Stimulated activated CD8-positive, alpha-beta memory T cell treated with anti-CD3 and anti-CD28 coated beads, Interleukin-7, amount 100 ng/mL, for 24 hours (primary cell): ENCODE data around the gene INTS3.
"Not testable (repeated sequence)": the region's sequence is repeated elsewhere in the genome, so short reads cannot be mapped to it uniquely, and the experiment has no call there.

Experiments
- DNase-seq: peaks from one replicate; pipeline ENCODE4 v3.0.0-alpha.2; 2020; ENCODE audit warnings: low read depth

Gene INTS3

GRCh38 chr1:153698923-153699714, 28.7 kb upstream of the INTS3 start:
- DNase-seq = no peak

GRCh38 chr1:153699768-153700167, 28.1 kb upstream of the INTS3 start:
- no peak for DNase-seq

GRCh38 chr1:153705484-153705883, 22.4 kb upstream of the INTS3 start:
- DNase-seq = no peak

DNA sequence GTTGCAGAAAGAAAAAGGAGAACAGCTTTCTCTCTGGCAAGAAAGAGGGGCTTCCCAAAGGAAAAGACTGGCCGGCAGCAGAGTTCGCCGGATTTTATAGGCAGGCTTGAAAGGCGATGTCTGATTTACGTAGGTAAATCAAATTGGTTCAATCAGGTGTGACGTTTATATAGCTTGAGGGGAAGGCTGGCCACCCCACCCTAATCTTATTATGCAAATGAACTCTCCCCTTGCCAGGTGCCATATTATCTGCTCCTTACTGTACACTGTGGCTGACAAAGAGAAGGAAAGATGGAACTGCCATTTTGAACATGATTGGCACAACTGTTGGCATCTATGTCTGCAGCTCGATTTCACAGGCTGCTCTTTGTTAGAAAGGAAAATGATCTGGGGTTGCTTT, 16.8 kb upstream of the INTS3 start:
- no peak for DNase-seq

GRCh38 chr1:153716211-153716610, 11.6 kb upstream of the INTS3 start:
- DNase-seq = not testable (repeated sequence)

GRCh38 chr1:153717330-153717729, 10.5 kb upstream of the INTS3 start:
- no peak for DNase-seq

- no peak for DNase-seq
Measured at GRCh38 chr1:153723687-153724086, 4.2 kb upstream of the INTS3 start.

DNA sequence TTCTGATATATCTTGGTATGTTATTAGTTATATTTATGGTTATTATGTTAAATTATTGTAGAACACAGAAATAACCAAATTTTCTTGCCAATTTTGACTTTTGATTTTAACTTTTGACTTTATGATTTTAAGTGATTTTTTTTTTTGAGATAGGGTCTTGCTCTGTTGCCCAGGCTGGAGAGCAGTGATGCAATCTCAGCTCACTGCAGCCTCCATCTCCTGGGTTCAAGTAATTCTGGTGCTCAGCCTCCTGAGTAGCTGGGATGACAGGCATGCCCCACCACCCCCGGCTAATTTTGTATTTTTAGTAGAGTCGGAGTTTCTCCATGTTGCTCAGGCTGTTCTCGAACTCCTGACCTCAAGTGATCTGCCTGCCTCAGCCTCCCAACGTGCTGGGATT, 3.2 kb upstream of the INTS3 start:
- not testable (repeated sequence) for DNase-seq

- peak; percentile 4 for DNase-seq
Measured at GRCh38 chr1:153728305-153729066, 636 bp downstream of the INTS3 start.

DNA sequence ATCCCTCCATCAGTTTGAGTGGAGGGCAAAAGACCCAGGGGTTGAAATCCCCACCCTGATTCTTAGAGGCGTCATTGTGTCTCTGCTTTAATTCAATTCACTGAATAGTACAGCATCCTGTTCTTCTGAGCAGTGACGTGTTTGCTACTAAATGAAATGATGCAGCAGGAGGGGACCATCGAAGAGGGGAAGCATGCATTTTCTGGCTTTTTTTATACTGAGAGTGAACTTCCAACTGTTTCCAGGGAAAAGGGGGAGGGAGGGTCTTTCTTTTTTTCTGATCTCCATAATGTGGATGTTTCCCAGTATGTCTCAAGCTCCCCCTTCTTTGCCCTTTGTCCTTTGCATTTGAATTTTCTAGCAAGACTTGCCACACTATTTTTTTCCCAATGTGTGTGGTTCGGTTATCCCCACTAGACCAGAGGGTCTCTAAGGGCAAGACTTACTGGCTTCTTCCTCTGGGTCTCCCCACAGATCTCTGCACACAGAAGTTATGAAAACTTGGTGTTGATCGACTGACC, 2.7 kb downstream of the INTS3 start:
- DNase-seq = no peak

DNA sequence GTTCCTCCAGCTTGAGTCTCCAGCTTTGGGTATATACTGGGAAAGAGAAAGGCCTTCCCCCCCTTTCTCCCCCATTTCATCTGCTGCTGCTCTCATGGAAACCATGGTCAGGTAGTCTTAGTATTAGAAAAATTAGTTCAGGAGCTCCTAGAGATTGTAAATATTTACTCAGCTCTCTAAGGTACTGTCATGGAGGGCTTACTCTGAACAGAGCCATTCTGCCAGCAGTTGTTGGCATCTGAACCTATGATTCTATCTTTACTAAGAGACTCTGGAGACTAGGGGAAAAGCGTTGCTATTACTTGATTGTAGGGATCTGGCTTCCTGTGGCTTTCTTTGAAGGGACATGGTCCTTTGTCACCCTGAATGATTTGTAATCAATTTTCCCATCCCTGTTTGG, 6.1 kb downstream of the INTS3 start:
- no peak for DNase-seq

DNA sequence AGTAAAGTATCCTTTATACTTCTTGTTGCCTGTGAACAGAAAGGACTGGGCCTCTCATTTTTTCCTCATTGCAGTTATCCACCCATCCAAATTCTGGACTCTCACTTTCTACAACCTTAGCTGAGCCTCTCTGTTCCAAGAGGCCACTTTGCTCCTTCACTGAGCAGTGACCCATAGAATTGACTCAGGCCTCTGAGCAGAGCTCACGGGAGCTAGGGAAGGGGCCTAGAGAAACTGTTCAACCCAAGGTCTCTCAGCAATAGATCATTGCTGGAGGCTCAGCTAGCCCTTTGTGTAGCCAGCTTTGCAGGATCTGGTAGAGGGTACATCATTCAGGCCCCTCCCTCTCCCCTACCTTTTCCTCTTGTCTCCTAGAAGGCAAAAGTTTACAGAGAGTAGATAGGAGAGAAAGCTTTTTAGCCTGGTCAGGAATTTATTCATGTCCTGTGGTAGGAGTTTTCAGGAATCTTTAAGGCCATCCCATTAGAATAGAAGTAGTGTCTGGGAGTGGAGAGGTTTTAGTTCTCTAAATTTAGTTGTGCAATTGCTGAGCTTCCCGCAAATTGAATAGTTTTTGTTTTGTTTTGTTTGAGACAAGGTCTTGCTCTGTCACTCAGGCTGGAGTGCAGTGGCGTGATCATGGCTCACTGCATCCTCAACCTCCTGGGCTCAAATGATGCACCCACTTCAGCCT, 6.7 kb downstream of the INTS3 start:
- DNase-seq = no peak

GRCh38 chr1:153735090-153735420, 7.2 kb downstream of the INTS3 start:
- DNase-seq = no peak

- no peak for DNase-seq
Measured at GRCh38 chr1:153741986-153742385, 14.1 kb downstream of the INTS3 start.

DNA sequence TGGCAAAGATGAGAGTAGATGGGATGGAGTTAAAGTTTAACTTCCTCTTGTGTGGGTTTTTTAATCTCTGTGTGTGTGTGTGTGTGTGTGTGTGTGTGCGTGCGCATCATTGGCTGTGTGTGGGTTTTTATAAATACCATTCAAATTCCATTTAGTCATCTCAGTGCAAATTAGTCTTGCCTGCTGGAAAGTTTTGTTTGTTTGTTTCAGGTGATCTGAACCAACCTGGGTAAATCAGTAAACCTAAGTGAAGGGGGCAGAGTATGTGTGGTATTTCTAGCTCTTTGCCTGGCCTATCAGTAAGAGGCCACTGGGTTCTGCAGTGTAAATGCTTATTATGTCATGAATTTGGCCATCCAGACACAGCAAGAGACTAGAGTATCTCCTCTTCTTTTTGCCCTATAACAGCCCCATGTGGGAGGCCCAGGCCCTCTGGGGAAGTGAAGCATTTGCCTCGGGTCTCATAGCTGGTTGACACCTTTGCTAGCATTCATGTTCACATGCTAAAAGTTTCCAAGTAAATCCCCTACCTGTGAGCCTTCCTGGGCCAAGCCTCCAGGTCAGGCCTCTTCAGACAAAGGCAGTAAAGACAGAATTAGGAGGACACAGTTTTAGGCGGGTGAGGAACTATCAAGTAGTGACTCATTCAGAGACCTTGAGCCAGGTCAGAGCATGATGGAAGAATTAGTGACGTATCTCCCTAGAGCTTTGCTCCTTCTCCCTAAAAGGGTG, 14.7 kb downstream of the INTS3 start:
- no peak for DNase-seq

GRCh38 chr1:153745417-153745816, 17.6 kb downstream of the INTS3 start:
- DNase-seq = no peak

DNA sequence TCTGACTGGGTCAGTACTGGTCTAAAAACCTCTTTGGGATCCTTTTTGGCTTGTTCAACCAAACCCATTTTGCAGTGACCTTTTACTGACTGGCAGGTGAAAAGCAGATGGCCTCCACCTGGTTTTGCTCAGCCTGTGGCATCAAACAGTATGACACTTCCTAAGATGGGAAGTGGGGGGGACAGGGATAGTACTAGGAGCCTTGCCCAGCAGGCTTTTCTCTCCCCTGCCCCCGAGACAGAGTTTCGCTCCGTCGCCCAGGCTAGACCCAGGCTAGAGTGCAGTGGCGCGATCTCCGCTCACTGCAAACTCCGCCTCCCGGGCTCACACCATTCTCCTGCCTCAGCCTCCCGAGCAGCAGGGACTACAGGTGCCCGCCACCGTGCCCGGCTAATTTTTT, 18.3 kb downstream of the INTS3 start:
- DNase-seq = no peak

DNA sequence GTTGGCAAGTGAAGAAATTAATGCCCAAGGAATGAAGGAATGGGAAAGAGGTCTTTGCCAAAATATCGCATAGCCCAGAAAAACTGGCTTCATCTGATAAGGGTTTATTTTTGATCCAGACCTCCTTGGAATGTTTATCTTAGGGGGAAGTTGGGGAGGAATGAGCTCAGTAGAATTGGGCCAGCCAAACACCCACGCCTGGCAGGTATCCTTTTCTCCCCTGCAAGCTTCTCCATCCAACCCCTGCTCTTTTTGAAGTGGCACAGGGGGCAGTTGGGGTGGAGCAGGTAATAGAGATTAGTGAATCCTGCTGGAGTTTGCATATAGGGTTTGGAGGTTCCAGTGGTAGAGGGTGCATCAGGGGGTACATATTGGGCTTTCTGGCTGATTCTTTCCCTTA, 21.1 kb downstream of the INTS3 start:
- no peak for DNase-seq

DNA sequence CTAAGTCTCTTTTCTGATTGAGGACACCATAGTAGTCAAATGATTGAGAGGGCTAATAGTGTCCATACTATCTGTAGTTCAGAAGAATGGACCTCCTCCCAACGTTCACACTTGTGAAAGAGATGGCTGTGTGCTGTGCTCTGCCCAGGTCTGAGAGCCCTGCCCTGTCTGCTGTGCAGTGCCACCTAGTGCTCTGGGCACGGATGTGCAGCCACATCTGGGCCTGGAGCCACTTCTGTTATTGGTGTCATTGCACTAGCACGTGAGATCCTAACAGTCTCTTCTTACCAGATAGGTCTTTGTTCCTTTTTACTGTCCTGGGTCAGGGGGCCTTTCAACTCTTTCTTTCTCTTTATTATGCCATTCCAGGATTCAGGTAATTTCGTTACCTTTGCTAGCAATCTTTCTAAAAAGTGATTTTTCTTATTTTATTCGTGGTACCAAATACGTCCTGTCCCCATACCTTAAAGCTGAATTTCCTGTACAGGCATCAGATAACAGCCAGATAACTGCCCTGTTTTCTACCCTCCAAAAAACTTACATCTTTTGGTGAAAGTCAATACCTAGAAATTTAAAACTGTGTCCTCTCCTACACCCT, 21.7 kb downstream of the INTS3 start:
- DNase-seq = peak; percentile 54

DNA sequence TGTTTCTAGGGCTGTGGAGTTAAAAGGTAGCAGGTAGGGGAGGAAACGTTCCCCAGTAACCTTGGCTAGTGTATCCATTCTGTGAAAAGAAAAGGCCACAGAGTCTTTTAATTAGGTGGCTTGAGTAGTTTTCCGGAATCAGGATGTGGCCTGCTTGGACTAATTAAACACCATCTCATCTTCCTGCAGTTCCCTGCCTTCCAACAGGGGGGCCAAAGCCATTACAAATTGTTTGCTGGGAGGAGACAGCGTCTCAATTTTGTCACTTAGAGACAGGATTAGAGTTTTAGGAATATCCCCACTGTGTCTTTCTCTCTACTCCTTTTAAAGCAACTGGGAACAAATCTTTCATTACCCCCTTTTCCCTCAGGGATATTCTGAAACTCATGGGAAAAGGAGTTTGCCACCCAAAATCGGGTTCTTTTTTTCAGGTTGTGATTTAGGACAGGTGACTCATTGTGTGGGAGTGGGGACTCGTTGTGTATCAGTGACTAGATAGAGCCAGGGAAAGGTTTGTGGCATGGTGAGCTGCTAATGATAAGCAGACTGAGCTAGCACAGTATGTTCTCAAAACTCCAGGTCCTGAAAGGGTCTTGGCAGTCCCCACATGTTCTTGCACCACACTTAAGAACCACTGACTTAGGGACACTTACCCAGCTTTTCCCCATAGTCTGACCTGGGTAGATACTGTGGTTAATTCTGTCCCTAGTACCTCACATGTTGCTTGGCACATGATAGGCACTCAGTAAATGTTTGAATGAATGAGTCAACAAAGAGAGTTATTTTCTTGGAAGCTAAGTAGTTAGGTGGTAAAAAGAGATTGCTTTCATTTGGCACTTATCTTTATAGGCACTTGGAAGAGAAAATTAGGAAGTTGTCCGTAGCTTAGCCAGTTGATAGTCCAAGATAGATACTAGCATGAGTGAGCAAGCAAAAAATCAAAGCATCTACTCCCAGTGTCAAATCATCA, 22.5 kb downstream of the INTS3 start:
- no peak for DNase-seq

DNA sequence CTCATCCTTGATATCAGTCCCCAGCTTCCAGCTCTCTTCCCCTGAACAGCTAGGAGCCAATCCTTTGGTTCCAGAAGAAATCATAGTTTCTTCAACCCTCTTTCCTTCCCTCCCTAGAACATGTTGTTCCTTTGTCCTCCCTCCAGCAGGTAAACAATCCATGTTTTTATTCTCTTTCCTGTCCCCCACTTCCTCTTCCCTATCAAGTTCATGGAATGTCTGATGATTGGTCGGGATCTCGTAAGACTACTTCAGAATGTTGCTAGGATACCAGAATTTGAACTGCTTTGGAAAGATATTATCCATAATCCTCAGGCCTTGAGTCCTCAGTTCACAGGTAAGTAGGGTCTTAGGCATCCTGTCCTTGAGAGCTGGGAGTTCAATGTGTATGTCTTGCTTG, 24.2 kb downstream of the INTS3 start:
- DNase-seq = no peak
